Duodenal mucosa (tissue), 2 donors: Measurements from ENCODE around the gene PPP1CB.

Source experiments
- H3K27ac ChIP-seq: one replicate; pipeline ENCODE4 v1.7.0; 2013; ENCODE audit warnings: low read depth, low read length
- H3K27me3 ChIP-seq, 2 donors: one replicate each; pipeline ENCODE4 v1.7.0; 2013; ENCODE audit warnings: low read length in 2 of 2, control low read depth in 1 of 2; ENCODE audit not compliant: insufficient read depth in 2 of 2, control insufficient read depth in 1 of 2
- H3K36me3 ChIP-seq, 2 donors: one replicate each; pipeline ENCODE4 v1.7.0; 2013; ENCODE audit warnings: low read length in 2 of 2, control low read depth in 1 of 2; ENCODE audit not compliant: insufficient read depth in 2 of 2, control insufficient read depth in 1 of 2
- H3K4me1 ChIP-seq, 2 donors: one replicate each; pipeline ENCODE4 v1.7.0; 2013; ENCODE audit warnings: low read length in 2 of 2, control low read depth in 1 of 2; ENCODE audit not compliant: insufficient read depth in 2 of 2, control insufficient read depth in 1 of 2
- H3K4me3 ChIP-seq, 2 donors: one replicate each; pipeline ENCODE4 v1.7.0; 2013; ENCODE audit warnings: low read length in 2 of 2, low read depth in 1 of 2
- H3K9ac ChIP-seq, 2 donors: one replicate each; pipeline ENCODE4 v1.7.0; 2013; ENCODE audit warnings: low read length in 2 of 2, low read depth in 1 of 2
- H3K9me3 ChIP-seq, 2 donors: one replicate each; pipeline ENCODE4 v1.7.0; 2013; ENCODE audit warnings: low read length in 2 of 2, control low read depth in 1 of 2; ENCODE audit not compliant: control insufficient read depth in 1 of 2

PPP1CB gene

GRCh38 chr2:28751956-28752630, 463 bp downstream of the PPP1CB start:
- Histone ChIP-seq H3K9ac (peak overlapping the region; percentile 95 to 96), H3K27ac (peak overlapping the region; percentile 98), H3K36me3 (no peaks in the 10 kb centered on the region), H3K27me3 (no peaks in the 10 kb centered on the region), H3K4me1 (peaks cover 42 to 53% of the 10 kb centered on the region in 2 donors), H3K4me3 (peak overlapping the region; percentile 89 to 95), H3K9me3 (no peaks in the 10 kb centered on the region)

- Histone ChIP-seq H3K27ac (peak overlapping the region; percentile 98), H3K4me3 (peak overlapping the region; percentile 89 to 95), H3K9me3 (no peaks in the 10 kb centered on the region), H3K36me3 (no peaks in the 10 kb centered on the region), H3K9ac (peak overlapping the region; percentile 95 to 96), H3K4me1 (peaks cover 37 to 51% of the 10 kb centered on the region in 2 donors), H3K27me3 (no peaks in the 10 kb centered on the region)
Measured at GRCh38 chr2:28752631-28753376, 1.2 kb downstream of the PPP1CB start.

- Histone ChIP-seq H3K36me3 (peaks cover 0 to 7% of the 10 kb centered on the region in 2 donors), H3K9ac (no peak overlapping the region), H3K27me3 (no peaks in the 10 kb centered on the region), H3K9me3 (no peaks in the 10 kb centered on the region), H3K4me1 (peaks cover 45% of the 10 kb centered on the region in 2 donors), H3K27ac (no peak overlapping the region), H3K4me3 (no peak overlapping the region)
Measured at GRCh38 chr2:28754321-28754720, 2.7 kb downstream of the PPP1CB start.

- H3K27ac ChIP-seq, result no peak overlapping the region
- H3K4me3 ChIP-seq, result no peak overlapping the region
- H3K9me3 ChIP-seq, result no peaks in the 10 kb centered on the region
- H3K27me3 ChIP-seq, result no peaks in the 10 kb centered on the region
- H3K9ac ChIP-seq, result no peak overlapping the region
- H3K36me3 ChIP-seq, result peaks cover 0 to 12% of the 10 kb centered on the region in 2 donors
- peaks cover 34% of the 10 kb centered on the region in 2 donors for H3K4me1 ChIP-seq
Measured at GRCh38 chr2:28755421-28755820, 3.8 kb downstream of the PPP1CB start.

- no peak overlapping the region for H3K9ac ChIP-seq
- peaks cover 0 to 22% of the 10 kb centered on the region in 2 donors for H3K36me3 ChIP-seq
- peaks cover 29 to 33% of the 10 kb centered on the region in 2 donors for H3K4me1 ChIP-seq
- H3K9me3 ChIP-seq, result no peaks in the 10 kb centered on the region
- H3K27me3 ChIP-seq, result no peaks in the 10 kb centered on the region
- no peak overlapping the region for H3K27ac ChIP-seq
- H3K4me3 ChIP-seq, result no peak overlapping the region
Measured at GRCh38 chr2:28758459-28758858, 6.8 kb downstream of the PPP1CB start.

GRCh38 chr2:28761420-28761819, 9.8 kb downstream of the PPP1CB start:
- H3K4me3 ChIP-seq, result no peak overlapping the region
- H3K27ac ChIP-seq, result no peak overlapping the region
- peaks cover 13 to 21% of the 10 kb centered on the region in 2 donors for H3K4me1 ChIP-seq
- peaks cover 0 to 22% of the 10 kb centered on the region in 2 donors for H3K36me3 ChIP-seq
- H3K9me3 ChIP-seq, result no peaks in the 10 kb centered on the region
- no peaks in the 10 kb centered on the region for H3K27me3 ChIP-seq
- H3K9ac ChIP-seq, result no peak overlapping the region

- peaks cover 0 to 12% of the 10 kb centered on the region in 2 donors for H3K36me3 ChIP-seq
- H3K27me3 ChIP-seq, result no peaks in the 10 kb centered on the region
- no peaks in the 10 kb centered on the region for H3K9me3 ChIP-seq
- no peak overlapping the region for H3K4me3 ChIP-seq
- no peak overlapping the region for H3K9ac ChIP-seq
- H3K27ac ChIP-seq, result no peak overlapping the region
- H3K4me1 ChIP-seq, result peaks cover 0 to 8% of the 10 kb centered on the region in 2 donors
Measured at GRCh38 chr2:28764909-28765711, 13.5 kb downstream of the PPP1CB start.

- Histone ChIP-seq H3K27me3 (no peaks in the 10 kb centered on the region), H3K36me3 (peaks cover 0 to 4% of the 10 kb centered on the region in 2 donors), H3K9me3 (no peaks in the 10 kb centered on the region), H3K9ac (no peak overlapping the region), H3K27ac (no peak overlapping the region), H3K4me1 (peaks cover 0 to 8% of the 10 kb centered on the region in 2 donors), H3K4me3 (no peak overlapping the region)
Measured at GRCh38 chr2:28766070-28766469, 14.4 kb downstream of the PPP1CB start.

- no peaks in the 10 kb centered on the region for H3K27me3 ChIP-seq
- no peak overlapping the region for H3K4me3 ChIP-seq
- no peak overlapping the region for H3K9ac ChIP-seq
- no peaks in the 10 kb centered on the region for H3K9me3 ChIP-seq
- no peaks in the 10 kb centered on the region for H3K36me3 ChIP-seq
- peaks cover 0 to 7% of the 10 kb centered on the region in 2 donors for H3K4me1 ChIP-seq
- no peak overlapping the region for H3K27ac ChIP-seq
Measured at GRCh38 chr2:28767337-28767736, 15.7 kb downstream of the PPP1CB start.

GRCh38 chr2:28768422-28768821, 16.8 kb downstream of the PPP1CB start:
- no peak overlapping the region for H3K9ac ChIP-seq
- peaks cover 0 to 4% of the 10 kb centered on the region in 2 donors for H3K4me1 ChIP-seq
- H3K27me3 ChIP-seq, result no peaks in the 10 kb centered on the region
- no peak overlapping the region for H3K27ac ChIP-seq
- H3K4me3 ChIP-seq, result no peak overlapping the region
- no peaks in the 10 kb centered on the region for H3K36me3 ChIP-seq
- H3K9me3 ChIP-seq, result no peaks in the 10 kb centered on the region
